H7 (cell line): ENCODE data around the gene ZNF407. TPM values are rescaled to one million over a fixed set of nuclear protein-coding genes. Genes with fewer than 3 reads are reported as not detected.

Source experiments
- DNase-seq: peaks from one replicate; pipeline ENCODE4 v3.0.0; 2012
- H3K27me3 ChIP-seq: 2 replicates; pipeline ENCODE4 v1.6.0; 2011; ENCODE audit warnings: mild to moderate bottlenecking, low read length; ENCODE audit not compliant: control insufficient read depth, insufficient read depth
- H3K36me3 ChIP-seq: replicated peaks from 2 replicates; pipeline ENCODE4 v1.5.1; 2011; ENCODE audit warnings: low read length; ENCODE audit not compliant: control insufficient read depth, insufficient read depth
- H3K4me3 ChIP-seq: 2 replicates; pipeline ENCODE4 v1.5.1; 2011; ENCODE audit warnings: low read depth, mild to moderate bottlenecking, control low read depth, low read length, moderate library complexity; ENCODE audit not compliant: insufficient read depth
- total RNA-seq: library from RNA; depleted of rRNA; stranded (reverse); fragments of >200 nt; shearing (Covaris generic); gene quantifications from 2 replicates; pipeline ENCODE4 v1.2.3, GENCODE V29; 2014

The ZNF407 gene
- total RNA-seq, 1 experiment from 2014 or later: 2.9 TPM

- Histone ChIP-seq H3K36me3 (no peaks in the 10 kb centered on the region), H3K27me3 (no peaks in the 10 kb centered on the region), H3K4me3 (no peak overlapping the region)
- no peak for DNase-seq
Observed at GRCh38 chr18:75066021-75066880, 468.6 kb downstream of the ZNF407 start.

GRCh38 chr18:75066936-75067335, 469.3 kb downstream of the ZNF407 start:
- Histone ChIP-seq H3K4me3 (no peak overlapping the region), H3K36me3 (no peaks in the 10 kb centered on the region)

GRCh38 chr18:75067996-75068645, 470.5 kb downstream of the ZNF407 start:
- H3K27me3 ChIP-seq: no peaks in the 10 kb centered on the region
- no peak for DNase-seq
- H3K36me3 ChIP-seq: no peaks in the 10 kb centered on the region
- no peak overlapping the region for H3K4me3 ChIP-seq

More at GRCh38 chr18:75066936-75067335, 469.3 kb downstream of the ZNF407 start:
- H3K27me3 ChIP-seq: no peaks in the 10 kb centered on the region
- DNase-seq: no peak

GRCh38 chr18:75068682-75069435, 471.2 kb downstream of the ZNF407 start:
- Histone ChIP-seq H3K27me3 (no peaks in the 10 kb centered on the region), H3K36me3 (no peaks in the 10 kb centered on the region), H3K4me3 (no peak overlapping the region)
- DNase-seq: no peak

GRCh38 chr18:75070235-75070624, 472.6 kb downstream of the ZNF407 start:
- no peaks in the 10 kb centered on the region for H3K27me3 ChIP-seq
- DNase-seq: no peak
- H3K36me3 ChIP-seq: no peaks in the 10 kb centered on the region
- H3K4me3 ChIP-seq: no peak overlapping the region

GRCh38 chr18:75070625-75071483, 473.2 kb downstream of the ZNF407 start:
- DNase-seq: no peak
- Histone ChIP-seq H3K36me3 (no peaks in the 10 kb centered on the region), H3K4me3 (no peak overlapping the region), H3K27me3 (no peaks in the 10 kb centered on the region)

- Histone ChIP-seq H3K27me3 (no peaks in the 10 kb centered on the region), H3K4me3 (no peak overlapping the region), H3K36me3 (no peaks in the 10 kb centered on the region)
- no peak for DNase-seq
Observed at GRCh38 chr18:75071484-75071785, 473.8 kb downstream of the ZNF407 start.

GRCh38 chr18:75071866-75072671, 474.4 kb downstream of the ZNF407 start:
- Histone ChIP-seq H3K36me3 (no peaks in the 10 kb centered on the region), H3K27me3 (no peaks in the 10 kb centered on the region), H3K4me3 (no peak overlapping the region)
- DNase-seq: no peak

GRCh38 chr18:75072672-75073371, 475.2 kb downstream of the ZNF407 start:
- no peak for DNase-seq
- Histone ChIP-seq H3K4me3 (no peak overlapping the region), H3K36me3 (no peaks in the 10 kb centered on the region), H3K27me3 (no peaks in the 10 kb centered on the region)

GRCh38 chr18:75073654-75074053, 476.0 kb downstream of the ZNF407 start:
- DNase-seq: no peak
- Histone ChIP-seq H3K36me3 (no peaks in the 10 kb centered on the region), H3K4me3 (no peak overlapping the region), H3K27me3 (no peaks in the 10 kb centered on the region)

GRCh38 chr18:75074196-75075015, 476.7 kb downstream of the ZNF407 start:
- Histone ChIP-seq H3K4me3 (no peak overlapping the region), H3K36me3 (no peaks in the 10 kb centered on the region), H3K27me3 (no peaks in the 10 kb centered on the region)
- DNase-seq: no peak

- DNase-seq: no peak
- Histone ChIP-seq H3K27me3 (no peaks in the 10 kb centered on the region), H3K4me3 (no peak overlapping the region), H3K36me3 (no peaks in the 10 kb centered on the region)
Observed at GRCh38 chr18:75075016-75075305, 477.3 kb downstream of the ZNF407 start.

GRCh38 chr18:75075429-75075841, 477.8 kb downstream of the ZNF407 start:
- Histone ChIP-seq H3K36me3 (no peaks in the 10 kb centered on the region), H3K27me3 (no peaks in the 10 kb centered on the region), H3K4me3 (no peak overlapping the region)
- DNase-seq: no peak
